WTC11 (cell line): ENCODE measurements around the gene OCA2. TPM values are rescaled to one million over a fixed set of nuclear protein-coding genes. Genes with fewer than 3 reads are reported as not detected.

ENCODE experiments used
- ATAC-seq: fragments of 200-7000 bp; cut with Tn5 transposase; 2 replicates; pipeline ENCODE4 v1.10.0; 2021; ENCODE audit warnings: mild to moderate bottlenecking, moderate library complexity
- CTCF ChIA-PET: fragments of 300-600 bp; sonication (Branson Sonifier 250); formaldehyde crosslinking; loops from one replicate; lab custom pipeline; 2021; ENCODE audit warnings: antibody characterized with exemption; lab: Charles Lee
- POLR2A ChIA-PET: fragments of 350-600 bp; sonication (Branson Sonifier 250); formaldehyde crosslinking; loops from one replicate; lab custom pipeline; 2021; ENCODE audit warnings: antibody characterized with exemption; lab: Charles Lee
- DNase-seq: peaks from one replicate; pipeline ENCODE4 v3.0.0; 2021; ENCODE audit warnings: low spot score
- H3K27ac Mint-ChIP-seq: 2 replicates; pipeline ENCODE4 v1.8.0; 2021; ENCODE audit warnings: mixed read lengths
- H3K27me3 Mint-ChIP-seq: 2 replicates; pipeline ENCODE4 v1.8.0; 2021; ENCODE audit warnings: low read depth, mild to moderate bottlenecking, moderate library complexity, mixed read lengths
- H3K36me3 Mint-ChIP-seq: 2 replicates; pipeline ENCODE4 v1.8.0; 2021; ENCODE audit warnings: mixed read lengths
- H3K4me1 Mint-ChIP-seq: 2 replicates; pipeline ENCODE4 v1.8.0; 2022; ENCODE audit warnings: mixed read lengths
- H3K4me3 Mint-ChIP-seq: 2 replicates; pipeline ENCODE4 v1.8.0; 2021; ENCODE audit warnings: mild to moderate bottlenecking, moderate library complexity, mixed read lengths
- H3K9me3 Mint-ChIP-seq: 2 replicates; pipeline ENCODE4 v1.8.0; 2021; ENCODE audit warnings: mixed read lengths
- ATF1 ChIP-seq: sonication (generic); formaldehyde crosslinking; IDR thresholded peaks from 2 replicates; pipeline ENCODE4 v1.8.1; 2023; ENCODE audit warnings: mild to moderate bottlenecking, moderate library complexity, missing genetic modification reagents
- CREB1 ChIP-seq: sonication (generic); formaldehyde crosslinking; IDR thresholded peaks from 2 replicates; pipeline ENCODE4 v1.8.0; 2023; ENCODE audit warnings: mild to moderate bottlenecking, missing genetic modification reagents
- ETV6 ChIP-seq: sonication (generic); formaldehyde crosslinking; IDR thresholded peaks from 2 replicates; pipeline ENCODE4 v1.8.1; 2022; ENCODE audit warnings: mild to moderate bottlenecking, missing genetic modification reagents
- IRF2 ChIP-seq: sonication (generic); formaldehyde crosslinking; IDR thresholded peaks from 2 replicates; pipeline ENCODE4 v1.8.0; 2022; ENCODE audit warnings: low read depth, missing genetic modification reagents, borderline replicate concordance
- NFATC4 ChIP-seq: fragments of 250-450 bp; sonication (Bioruptor Pico); IDR thresholded peaks from 2 replicates; pipeline ENCODE4 v1.9.0; 2021; ENCODE audit warnings: mild to moderate bottlenecking
- NR2C2 ChIP-seq: sonication (generic); formaldehyde crosslinking; IDR thresholded peaks from 2 replicates; pipeline ENCODE4 v1.8.0; 2022; ENCODE audit warnings: mild to moderate bottlenecking, missing genetic modification reagents
- NR3C1 ChIP-seq: sonication (generic); formaldehyde crosslinking; conservative IDR thresholded peaks from 2 replicates; pipeline ENCODE4 v1.8.1; 2023; ENCODE audit warnings: low read depth, mild to moderate bottlenecking, missing genetic modification reagents
- PRRX2 ChIP-seq: fragments of 250-450 bp; sonication (Bioruptor Pico); IDR thresholded peaks from 2 replicates; pipeline ENCODE4 v1.8.0; 2021; ENCODE audit warnings: mild to moderate bottlenecking
- SMAD3 ChIP-seq: sonication (generic); formaldehyde crosslinking; IDR thresholded peaks from 2 replicates; pipeline ENCODE4 v1.8.0; 2022; ENCODE audit warnings: missing genetic modification reagents, mild to moderate bottlenecking, borderline replicate concordance
- TCF7 ChIP-seq: sonication (generic); formaldehyde crosslinking; IDR thresholded peaks from 2 replicates; pipeline ENCODE4 v1.8.0; 2022; ENCODE audit warnings: mild to moderate bottlenecking, low read depth, missing genetic modification reagents, moderate library complexity
- TEAD4 ChIP-seq: sonication (generic); formaldehyde crosslinking; IDR thresholded peaks from 2 replicates; pipeline ENCODE4 v1.8.0; 2022; ENCODE audit warnings: mild to moderate bottlenecking, missing genetic modification reagents
- TP53 ChIP-seq: sonication (generic); formaldehyde crosslinking; IDR thresholded peaks from 2 replicates; pipeline ENCODE4 v1.8.1; 2023; ENCODE audit warnings: mild to moderate bottlenecking, missing genetic modification reagents
- ZBTB21 ChIP-seq: sonication (generic); formaldehyde crosslinking; IDR thresholded peaks from 2 replicates; pipeline ENCODE4 v1.8.1; 2023; ENCODE audit warnings: mild to moderate bottlenecking, missing genetic modification reagents, borderline replicate concordance
- ZNF138 ChIP-seq: sonication (generic); formaldehyde crosslinking; conservative IDR thresholded peaks from 2 replicates; pipeline ENCODE4 v1.8.1; 2022; ENCODE audit warnings: mild to moderate bottlenecking, moderate library complexity, missing genetic modification reagents
- total RNA-seq: library from RNA; stranded (reverse); gene quantifications from 3 replicates; pipeline ENCODE4 v1.2.3, GENCODE V29; 2021
- TF ChIP-seq, protein P1 (sequence below): sonication (generic); formaldehyde crosslinking; IDR thresholded peaks from 2 replicates; pipeline ENCODE4 v1.8.1; 2022; ENCODE audit warnings: low read depth, missing genetic modification reagents, borderline replicate concordance
- TF ChIP-seq, protein P2 (sequence below): sonication (generic); formaldehyde crosslinking; IDR thresholded peaks from 2 replicates; pipeline ENCODE4 v1.8.0; 2023; ENCODE audit warnings: mild to moderate bottlenecking, missing genetic modification reagents
- TF ChIP-seq, protein P3 (sequence below): sonication (generic); formaldehyde crosslinking; IDR thresholded peaks from 2 replicates; pipeline ENCODE4 v1.8.0; 2022; ENCODE audit warnings: mild to moderate bottlenecking, missing genetic modification reagents
- TF ChIP-seq, protein P4 (sequence below): sonication (generic); formaldehyde crosslinking; conservative IDR thresholded peaks from 2 replicates; pipeline ENCODE4 v1.8.1; 2023; ENCODE audit warnings: mild to moderate bottlenecking, low read depth, missing genetic modification reagents, moderate library complexity
- TF ChIP-seq, protein P5 (sequence below): sonication (generic); formaldehyde crosslinking; conservative IDR thresholded peaks from 2 replicates; pipeline ENCODE4 v1.8.1; 2022; ENCODE audit warnings: mild to moderate bottlenecking, missing genetic modification reagents
- TF ChIP-seq, protein P6 (sequence below): fragments of 250-450 bp; sonication (Bioruptor Pico); IDR thresholded peaks from 2 replicates; pipeline ENCODE4 v1.9.0; 2021; ENCODE audit warnings: moderate library complexity, mild to moderate bottlenecking, inconsistent platforms, borderline replicate concordance
- TF ChIP-seq, protein P7 (sequence below): sonication (generic); formaldehyde crosslinking; IDR thresholded peaks from 2 replicates; pipeline ENCODE4 v1.8.0; 2022; ENCODE audit warnings: mild to moderate bottlenecking, missing genetic modification reagents

OCA2 gene
- total RNA-seq, 1 experiment from 2014 or later: 0.39 TPM

DNA sequence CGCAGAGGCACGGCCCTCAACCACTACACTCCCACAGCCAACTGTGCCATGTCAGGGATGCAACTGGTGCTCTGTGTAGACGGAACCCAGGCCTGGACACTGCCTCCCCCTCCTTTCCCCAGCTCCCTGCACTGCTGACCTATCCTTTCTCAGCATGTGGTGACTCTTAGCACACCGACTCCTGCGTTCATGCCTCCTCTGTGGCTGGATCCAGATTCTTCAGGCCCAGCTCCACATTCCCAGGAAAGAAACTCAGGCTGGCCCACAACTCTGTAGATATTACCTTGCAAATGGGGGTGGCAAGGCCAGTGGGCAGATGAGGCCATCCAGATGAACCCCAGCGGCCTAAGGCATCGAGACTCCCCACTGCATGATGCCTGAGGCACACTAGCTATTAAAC lies 272.7 kb downstream of the OCA2 start:
- Mint-ChIP-seq H3K9me3 (peaks cover under 1% of the 10 kb centered on the region; the same call in 1 of the 2 replicates), H3K4me3 (no peak overlapping the region), H3K27ac (no peak overlapping the region; the same call in 1 of the 2 replicates), H3K4me1 (0 out of 2 replicates have a peak, but pooled peaks cover 3% of the 10 kb centered on the region)
- ATAC-seq: no peak; the same call in 1 of the 2 replicates
- DNase-seq: no peak
- CTCF ChIA-PET: interaction anchor here (0.5 to 1.1 kb wide), 3 partner anchors 58 to 1276 kb away, joined by 3 to 5 read pairs (median 3); no protein-coding TSS in a partner anchor
- POLR2A ChIA-PET: no interaction called here
- TF ChIP-seq, protein P1, sequence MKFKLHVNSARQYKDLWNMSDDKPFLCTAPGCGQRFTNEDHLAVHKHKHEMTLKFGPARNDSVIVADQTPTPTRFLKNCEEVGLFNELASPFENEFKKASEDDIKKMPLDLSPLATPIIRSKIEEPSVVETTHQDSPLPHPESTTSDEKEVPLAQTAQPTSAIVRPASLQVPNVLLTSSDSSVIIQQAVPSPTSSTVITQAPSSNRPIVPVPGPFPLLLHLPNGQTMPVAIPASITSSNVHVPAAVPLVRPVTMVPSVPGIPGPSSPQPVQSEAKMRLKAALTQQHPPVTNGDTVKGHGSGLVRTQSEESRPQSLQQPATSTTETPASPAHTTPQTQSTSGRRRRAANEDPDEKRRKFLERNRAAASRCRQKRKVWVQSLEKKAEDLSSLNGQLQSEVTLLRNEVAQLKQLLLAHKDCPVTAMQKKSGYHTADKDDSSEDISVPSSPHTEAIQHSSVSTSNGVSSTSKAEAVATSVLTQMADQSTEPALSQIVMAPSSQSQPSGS (CRISPR knock-in tag): no peak
- no peak for TF ChIP-seq NR2C2
- TF ChIP-seq, protein P2, sequence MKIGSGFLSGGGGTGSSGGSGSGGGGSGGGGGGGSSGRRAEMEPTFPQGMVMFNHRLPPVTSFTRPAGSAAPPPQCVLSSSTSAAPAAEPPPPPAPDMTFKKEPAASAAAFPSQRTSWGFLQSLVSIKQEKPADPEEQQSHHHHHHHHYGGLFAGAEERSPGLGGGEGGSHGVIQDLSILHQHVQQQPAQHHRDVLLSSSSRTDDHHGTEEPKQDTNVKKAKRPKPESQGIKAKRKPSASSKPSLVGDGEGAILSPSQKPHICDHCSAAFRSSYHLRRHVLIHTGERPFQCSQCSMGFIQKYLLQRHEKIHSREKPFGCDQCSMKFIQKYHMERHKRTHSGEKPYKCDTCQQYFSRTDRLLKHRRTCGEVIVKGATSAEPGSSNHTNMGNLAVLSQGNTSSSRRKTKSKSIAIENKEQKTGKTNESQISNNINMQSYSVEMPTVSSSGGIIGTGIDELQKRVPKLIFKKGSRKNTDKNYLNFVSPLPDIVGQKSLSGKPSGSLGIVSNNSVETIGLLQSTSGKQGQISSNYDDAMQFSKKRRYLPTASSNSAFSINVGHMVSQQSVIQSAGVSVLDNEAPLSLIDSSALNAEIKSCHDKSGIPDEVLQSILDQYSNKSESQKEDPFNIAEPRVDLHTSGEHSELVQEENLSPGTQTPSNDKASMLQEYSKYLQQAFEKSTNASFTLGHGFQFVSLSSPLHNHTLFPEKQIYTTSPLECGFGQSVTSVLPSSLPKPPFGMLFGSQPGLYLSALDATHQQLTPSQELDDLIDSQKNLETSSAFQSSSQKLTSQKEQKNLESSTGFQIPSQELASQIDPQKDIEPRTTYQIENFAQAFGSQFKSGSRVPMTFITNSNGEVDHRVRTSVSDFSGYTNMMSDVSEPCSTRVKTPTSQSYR (CRISPR knock-in tag): no peak
- no peak for TF ChIP-seq IRF2 (CRISPR knock-in tag)
- TF ChIP-seq, protein P3, sequence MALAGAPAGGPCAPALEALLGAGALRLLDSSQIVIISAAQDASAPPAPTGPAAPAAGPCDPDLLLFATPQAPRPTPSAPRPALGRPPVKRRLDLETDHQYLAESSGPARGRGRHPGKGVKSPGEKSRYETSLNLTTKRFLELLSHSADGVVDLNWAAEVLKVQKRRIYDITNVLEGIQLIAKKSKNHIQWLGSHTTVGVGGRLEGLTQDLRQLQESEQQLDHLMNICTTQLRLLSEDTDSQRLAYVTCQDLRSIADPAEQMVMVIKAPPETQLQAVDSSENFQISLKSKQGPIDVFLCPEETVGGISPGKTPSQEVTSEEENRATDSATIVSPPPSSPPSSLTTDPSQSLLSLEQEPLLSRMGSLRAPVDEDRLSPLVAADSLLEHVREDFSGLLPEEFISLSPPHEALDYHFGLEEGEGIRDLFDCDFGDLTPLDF: no peak
- TF ChIP-seq ZBTB21 (CRISPR knock-in tag): no peak
- TF ChIP-seq, protein P4, sequence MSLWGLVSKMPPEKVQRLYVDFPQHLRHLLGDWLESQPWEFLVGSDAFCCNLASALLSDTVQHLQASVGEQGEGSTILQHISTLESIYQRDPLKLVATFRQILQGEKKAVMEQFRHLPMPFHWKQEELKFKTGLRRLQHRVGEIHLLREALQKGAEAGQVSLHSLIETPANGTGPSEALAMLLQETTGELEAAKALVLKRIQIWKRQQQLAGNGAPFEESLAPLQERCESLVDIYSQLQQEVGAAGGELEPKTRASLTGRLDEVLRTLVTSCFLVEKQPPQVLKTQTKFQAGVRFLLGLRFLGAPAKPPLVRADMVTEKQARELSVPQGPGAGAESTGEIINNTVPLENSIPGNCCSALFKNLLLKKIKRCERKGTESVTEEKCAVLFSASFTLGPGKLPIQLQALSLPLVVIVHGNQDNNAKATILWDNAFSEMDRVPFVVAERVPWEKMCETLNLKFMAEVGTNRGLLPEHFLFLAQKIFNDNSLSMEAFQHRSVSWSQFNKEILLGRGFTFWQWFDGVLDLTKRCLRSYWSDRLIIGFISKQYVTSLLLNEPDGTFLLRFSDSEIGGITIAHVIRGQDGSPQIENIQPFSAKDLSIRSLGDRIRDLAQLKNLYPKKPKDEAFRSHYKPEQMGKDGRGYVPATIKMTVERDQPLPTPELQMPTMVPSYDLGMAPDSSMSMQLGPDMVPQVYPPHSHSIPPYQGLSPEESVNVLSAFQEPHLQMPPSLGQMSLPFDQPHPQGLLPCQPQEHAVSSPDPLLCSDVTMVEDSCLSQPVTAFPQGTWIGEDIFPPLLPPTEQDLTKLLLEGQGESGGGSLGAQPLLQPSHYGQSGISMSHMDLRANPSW (CRISPR knock-in tag): no peak
- TF ChIP-seq, all 79 proteins: peak for 0
- Mint-ChIP-seq H3K27me3 (no peaks in the 10 kb centered on the region), H3K36me3 (no peaks in the 10 kb centered on the region)

DNA sequence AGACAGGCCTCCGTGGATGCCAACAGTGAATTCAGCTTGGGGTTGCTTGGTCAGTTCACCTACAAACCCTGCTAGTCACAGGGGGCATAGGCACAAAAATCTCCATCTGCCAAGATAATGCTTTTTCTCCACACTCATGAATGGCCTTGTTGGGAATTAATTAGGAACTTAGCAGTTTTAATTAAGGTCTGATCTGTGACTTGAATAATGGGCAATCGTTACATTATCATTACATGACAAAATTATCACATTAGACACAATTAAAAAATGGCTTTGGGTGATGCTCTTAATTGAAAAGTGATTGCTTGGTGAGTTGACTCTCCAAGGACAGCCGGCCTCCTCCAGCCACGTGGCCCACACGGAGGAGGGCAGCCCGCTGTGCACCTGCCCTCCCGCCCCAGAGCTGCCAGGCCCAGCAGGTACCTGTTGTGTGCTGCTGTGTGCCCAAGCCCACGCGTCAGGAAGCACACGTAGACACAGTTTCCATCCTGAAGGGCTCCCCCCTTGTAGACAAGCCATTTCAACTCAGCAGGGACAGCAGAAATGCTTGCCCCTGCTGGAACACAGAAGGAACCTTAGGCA lies 274.2 kb downstream of the OCA2 start:
- ChIA-PET POLR2A (no interaction called here), CTCF (no interaction called here)
- Mint-ChIP-seq H3K4me1 (0 out of 2 replicates have a peak, but pooled peaks cover 3% of the 10 kb centered on the region), H3K27me3 (no peaks in the 10 kb centered on the region), H3K9me3 (peaks cover 3% of the 10 kb centered on the region; the same call in 1 of the 2 replicates), H3K27ac (no peak overlapping the region), H3K4me3 (no peak overlapping the region), H3K36me3 (no peaks in the 10 kb centered on the region)
- DNase-seq (no peak), ATAC-seq (no peak)
- TF ChIP-seq ATF1 (CRISPR knock-in tag) (no peak), ZNF138 (CRISPR knock-in tag) (no peak), PRRX2 (CRISPR knock-in tag) (no peak), CREB1 (CRISPR knock-in tag) (no peak), TCF7 (CRISPR knock-in tag) (no peak), ETV6 (CRISPR knock-in tag) (no peak), NFATC4 (no peak), SMAD3 (CRISPR knock-in tag) (no peak), TP53 (CRISPR knock-in tag) (no peak), TEAD4 (CRISPR knock-in tag) (no peak), NR3C1 (CRISPR knock-in tag) (no peak)
- TF ChIP-seq, protein P5, sequence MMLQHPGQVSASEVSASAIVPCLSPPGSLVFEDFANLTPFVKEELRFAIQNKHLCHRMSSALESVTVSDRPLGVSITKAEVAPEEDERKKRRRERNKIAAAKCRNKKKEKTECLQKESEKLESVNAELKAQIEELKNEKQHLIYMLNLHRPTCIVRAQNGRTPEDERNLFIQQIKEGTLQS (CRISPR knock-in tag): no peak
- TF ChIP-seq, protein P6, sequence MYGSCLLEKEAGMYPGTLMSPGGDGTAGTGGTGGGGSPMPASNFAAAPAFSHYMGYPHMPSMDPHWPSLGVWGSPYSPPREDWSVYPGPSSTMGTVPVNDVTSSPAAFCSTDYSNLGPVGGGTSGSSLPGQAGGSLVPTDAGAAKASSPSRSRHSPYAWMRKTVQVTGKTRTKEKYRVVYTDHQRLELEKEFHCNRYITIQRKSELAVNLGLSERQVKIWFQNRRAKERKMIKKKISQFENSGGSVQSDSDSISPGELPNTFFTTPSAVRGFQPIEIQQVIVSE (CRISPR knock-in tag): no peak
- TF ChIP-seq, protein P7, sequence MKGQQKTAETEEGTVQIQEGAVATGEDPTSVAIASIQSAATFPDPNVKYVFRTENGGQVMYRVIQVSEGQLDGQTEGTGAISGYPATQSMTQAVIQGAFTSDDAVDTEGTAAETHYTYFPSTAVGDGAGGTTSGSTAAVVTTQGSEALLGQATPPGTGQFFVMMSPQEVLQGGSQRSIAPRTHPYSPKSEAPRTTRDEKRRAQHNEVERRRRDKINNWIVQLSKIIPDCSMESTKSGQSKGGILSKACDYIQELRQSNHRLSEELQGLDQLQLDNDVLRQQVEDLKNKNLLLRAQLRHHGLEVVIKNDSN (CRISPR knock-in tag): no peak
- TF ChIP-seq, protein P2 (CRISPR knock-in tag): no peak
